ENCODE measurements around the gene CLIC3. TPM values are rescaled to one million over a fixed set of nuclear protein-coding genes. Genes with fewer than 3 reads are reported as not detected.

CLIC3 gene
- total and polyA plus RNA-seq, 10 donors, result 2.9 to 10.7 (median 5.4) TPM

DNA sequence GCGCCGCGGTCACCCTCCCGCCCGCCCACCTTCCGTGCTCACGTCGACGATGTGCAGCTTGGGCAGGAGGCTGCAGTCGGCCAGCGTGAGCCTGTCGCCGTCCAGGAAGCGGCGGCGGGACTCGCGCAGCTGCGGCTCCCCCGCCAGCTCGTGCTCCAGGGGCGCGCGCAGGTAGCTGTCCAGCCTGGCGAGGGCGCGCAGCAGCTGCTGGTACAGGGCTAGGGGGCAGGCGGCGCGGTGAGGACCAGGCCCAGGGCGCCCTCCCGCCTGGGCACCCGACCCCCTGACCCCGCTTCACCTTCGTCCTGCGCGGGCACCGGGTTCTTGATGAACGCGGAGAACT, 1.5 kb downstream of the CLIC3 start:
- H3K27me3 ChIP-seq (replicated peaks in 1 of 7), result peaks cover 0 to 30% (median 0%) of the 10 kb centered on the region in 7 donors
- intact Hi-C loops (cut with DNase I; ENCODE audit: low total_unique reads), result no loop called here
- peak overlapping the region in 3 of 8 donors; percentile 84 to 89 (median 86) for H3K27ac ChIP-seq
- peak overlapping the region in 1 of 8 donors; percentile 63 for H3K4me3 ChIP-seq
- no peaks in the 10 kb centered on the region for H3K9me3 ChIP-seq
- peaks cover 0 to 21% (median 4%) of the 10 kb centered on the region in 6 donors for H3K36me3 ChIP-seq
- DNase-seq, result no peak
- peaks cover 48 to 87% (median 83%) of the 10 kb centered on the region in 6 donors for H3K4me1 ChIP-seq
- peak in 2 of 3 donors; percentile 5 to 6 for TF ChIP-seq POLR2AphosphoS5 (IDR thresholded peaks at IDR 0.05)
- TF ChIP-seq, protein P1, sequence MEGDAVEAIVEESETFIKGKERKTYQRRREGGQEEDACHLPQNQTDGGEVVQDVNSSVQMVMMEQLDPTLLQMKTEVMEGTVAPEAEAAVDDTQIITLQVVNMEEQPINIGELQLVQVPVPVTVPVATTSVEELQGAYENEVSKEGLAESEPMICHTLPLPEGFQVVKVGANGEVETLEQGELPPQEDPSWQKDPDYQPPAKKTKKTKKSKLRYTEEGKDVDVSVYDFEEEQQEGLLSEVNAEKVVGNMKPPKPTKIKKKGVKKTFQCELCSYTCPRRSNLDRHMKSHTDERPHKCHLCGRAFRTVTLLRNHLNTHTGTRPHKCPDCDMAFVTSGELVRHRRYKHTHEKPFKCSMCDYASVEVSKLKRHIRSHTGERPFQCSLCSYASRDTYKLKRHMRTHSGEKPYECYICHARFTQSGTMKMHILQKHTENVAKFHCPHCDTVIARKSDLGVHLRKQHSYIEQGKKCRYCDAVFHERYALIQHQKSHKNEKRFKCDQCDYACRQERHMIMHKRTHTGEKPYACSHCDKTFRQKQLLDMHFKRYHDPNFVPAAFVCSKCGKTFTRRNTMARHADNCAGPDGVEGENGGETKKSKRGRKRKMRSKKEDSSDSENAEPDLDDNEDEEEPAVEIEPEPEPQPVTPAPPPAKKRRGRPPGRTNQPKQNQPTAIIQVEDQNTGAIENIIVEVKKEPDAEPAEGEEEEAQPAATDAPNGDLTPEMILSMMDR (IDR thresholded peaks at IDR 0.05 in 8 of 11, conservative IDR thresholded peaks at IDR 0.05 in 3 of 11), result no peak
- 39 to 68% (median 52%) methylated on average over 5 to 40 of the region's 40 CpGs for WGBS, 5 donors

- peak overlapping the region in 2 of 8 donors; percentile 17 to 94 for H3K27ac ChIP-seq
- intact Hi-C loops (cut with DNase I; ENCODE audit: low total_unique reads), result no loop called here
- H3K4me3 ChIP-seq, result peak overlapping the region in 1 of 8 donors; percentile 96
- peak in 1 of 3 donors; percentile 10 for TF ChIP-seq POLR2AphosphoS5 (IDR thresholded peaks at IDR 0.05)
- TF ChIP-seq, protein P1 (IDR thresholded peaks at IDR 0.05 in 8 of 11, conservative IDR thresholded peaks at IDR 0.05 in 3 of 11), result no peak
- no peak for TF ChIP-seq POLR2A (IDR thresholded peaks at IDR 0.05)
- no peaks in the 10 kb centered on the region for H3K9me3 ChIP-seq
- WGBS, 5 donors, result 71 to 91% (median 78%) methylated on average over 9 to 54 of the region's 54 CpGs
- peaks cover 0 to 30% (median 0%) of the 10 kb centered on the region in 7 donors for H3K27me3 ChIP-seq (replicated peaks in 1 of 7)
- peaks cover 0 to 21% (median 4%) of the 10 kb centered on the region in 6 donors for H3K36me3 ChIP-seq
- DNase-seq, result no peak
- peaks cover 43 to 82% (median 78%) of the 10 kb centered on the region in 6 donors for H3K4me1 ChIP-seq
Observed at GRCh38 chr9:136994180-136994887, 2.0 kb downstream of the CLIC3 start.

- Histone ChIP-seq H3K4me1 (peaks cover 32 to 68% (median 63%) of the 10 kb centered on the region in 6 donors), H3K4me3 (peak overlapping the region; percentile 50 to 96 (median 78)), H3K36me3 (peaks cover 0 to 21% (median 4%) of the 10 kb centered on the region in 6 donors), H3K27ac (peak overlapping the region; percentile 87 to 94 (median 92)), H3K9me3 (no peaks in the 10 kb centered on the region), H3K27me3 (replicated peaks in 1 of 7) (peaks cover 0 to 30% (median 0%) of the 10 kb centered on the region in 7 donors)
- DNase-seq, result peak; percentile 84
- 4 to 54% (median 45%) methylated on average over 5 to 18 of the region's 18 CpGs for WGBS, 5 donors
- intact Hi-C loops (cut with DNase I; ENCODE audit: low total_unique reads), result no loop called here
- TF ChIP-seq, protein P1 (IDR thresholded peaks at IDR 0.05 in 8 of 11, conservative IDR thresholded peaks at IDR 0.05 in 3 of 11), result no peak
- TF ChIP-seq POLR2AphosphoS5 (IDR thresholded peaks at IDR 0.05) (no peak), POLR2A (IDR thresholded peaks at IDR 0.05) (no peak)
Observed at GRCh38 chr9:136992819-136993369, 3.5 kb downstream of the CLIC3 start.

All from spleen (tissue), 11 donors.